ENCODE data around the gene TTC19. TPM values are rescaled to one million over a fixed set of nuclear protein-coding genes. Genes with fewer than 3 reads are reported as not detected.
A peak's percentile ranks its signal among the peaks of the same experiment; 100 is the strongest.

TTC19 gene
- total RNA-seq, 1 experiment from 2014 or later = 60.3 TPM

DNA sequence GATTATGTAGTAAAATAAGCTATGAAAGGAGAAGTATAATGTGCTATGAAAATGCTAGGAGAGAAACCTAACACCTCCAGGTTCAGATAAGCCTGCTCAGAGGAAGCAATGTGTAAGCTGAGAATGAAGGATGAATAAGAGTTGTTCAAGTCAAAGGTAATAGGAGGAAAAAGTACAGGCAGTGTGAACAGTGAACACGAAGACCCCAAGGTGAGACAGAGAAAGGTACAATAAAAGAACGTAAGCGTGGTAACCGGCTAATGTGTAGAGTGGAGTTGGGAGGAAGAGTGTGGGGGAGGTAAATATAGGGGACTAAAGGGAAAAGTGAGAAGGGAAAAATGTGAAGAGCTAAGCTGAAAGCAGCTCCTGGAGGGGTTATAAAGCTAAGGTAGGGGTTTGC is 74.2 kb downstream of the TTC19 start:
- H4K20me1 ChIP-seq (ENCODE audit: insufficient read depth, low read depth, low read length) = no peaks in the 10 kb centered on the region
- no peak overlapping the region for H3K9ac ChIP-seq (ENCODE audit: low read length)
- no peak overlapping the region for H3K4me3 ChIP-seq (ENCODE audit: low read length)
- no peaks in the 10 kb centered on the region for H3K9me3 ChIP-seq (ENCODE audit: low read length)
- H3K36me3 ChIP-seq (ENCODE audit: insufficient read depth, low read length) = peaks cover 49% of the 10 kb centered on the region; the same call in 1 of the 2 replicates
- H3K4me1 ChIP-seq (ENCODE audit: low read length) = peaks cover 15% of the 10 kb centered on the region
- H3K27me3 ChIP-seq (ENCODE audit: low read length) = no peaks in the 10 kb centered on the region
- no peaks in the 10 kb centered on the region; the same call in 1 of the 2 replicates for H3K79me2 ChIP-seq (ENCODE audit: low read length)
- DNase-seq = peak; percentile 46
- no peaks in the 10 kb centered on the region for H3K9me2 ChIP-seq (replicated peaks; ENCODE audit: insufficient read depth, low read length)
- peak overlapping the region; percentile 59 for H3K27ac ChIP-seq (ENCODE audit: low read length)
- H2AFZ ChIP-seq (ENCODE audit: low read length) = no peak overlapping the region
- peak overlapping the region; percentile 44 for H3K4me2 ChIP-seq (ENCODE audit: low read depth, low read length, poor library complexity, severe bottlenecking)

- Histone ChIP-seq H3K27me3 (ENCODE audit: low read length) (no peaks in the 10 kb centered on the region), H3K9ac (ENCODE audit: low read length) (no peak overlapping the region), H3K27ac (ENCODE audit: low read length) (peak overlapping the region; percentile 59), H3K4me3 (ENCODE audit: low read length) (no peak overlapping the region), H3K9me2 (replicated peaks; ENCODE audit: insufficient read depth, low read length) (no peaks in the 10 kb centered on the region), H3K36me3 (ENCODE audit: insufficient read depth, low read length) (peaks cover 50% of the 10 kb centered on the region; the same call in 1 of the 2 replicates), H4K20me1 (ENCODE audit: insufficient read depth, low read depth, low read length) (no peaks in the 10 kb centered on the region), H3K79me2 (ENCODE audit: low read length) (no peaks in the 10 kb centered on the region; the same call in 1 of the 2 replicates), H2AFZ (ENCODE audit: low read length) (no peak overlapping the region), H3K4me2 (ENCODE audit: low read depth, low read length, poor library complexity, severe bottlenecking) (no peak overlapping the region), H3K4me1 (ENCODE audit: low read length) (peaks cover 15% of the 10 kb centered on the region), H3K9me3 (ENCODE audit: low read length) (no peaks in the 10 kb centered on the region)
- no peak for DNase-seq
Observed at GRCh38 chr17:16074423-16074822, 74.8 kb downstream of the TTC19 start.

- Histone ChIP-seq H3K9ac (ENCODE audit: low read length) (no peak overlapping the region), H3K9me3 (ENCODE audit: low read length) (no peaks in the 10 kb centered on the region), H3K36me3 (ENCODE audit: insufficient read depth, low read length) (peaks cover 47% of the 10 kb centered on the region; the same call in 1 of the 2 replicates), H4K20me1 (ENCODE audit: insufficient read depth, low read depth, low read length) (no peaks in the 10 kb centered on the region), H3K4me2 (ENCODE audit: low read depth, low read length, poor library complexity, severe bottlenecking) (no peak overlapping the region), H3K4me3 (ENCODE audit: low read length) (no peak overlapping the region), H2AFZ (ENCODE audit: low read length) (no peak overlapping the region), H3K4me1 (ENCODE audit: low read length) (peaks cover 15% of the 10 kb centered on the region), H3K27ac (ENCODE audit: low read length) (no peak overlapping the region), H3K79me2 (ENCODE audit: low read length) (no peaks in the 10 kb centered on the region; the same call in 1 of the 2 replicates), H3K9me2 (replicated peaks; ENCODE audit: insufficient read depth, low read length) (no peaks in the 10 kb centered on the region), H3K27me3 (ENCODE audit: low read length) (no peaks in the 10 kb centered on the region)
- no peak for DNase-seq
Observed at GRCh38 chr17:16075949-16076348, 76.3 kb downstream of the TTC19 start.

Other genes starting within 250 kb of the TTC19 start
- gene ADORA2B, start 54.7 kb upstream of the TTC19 start, total RNA-seq (2014; rRNA removed; shearing (Covaris generic); ENCODE audit: low replicate concordance) = not detected in 2 replicates
- gene ZSWIM7, start 120 bp upstream of the TTC19 start, total RNA-seq (2014; rRNA removed; shearing (Covaris generic); ENCODE audit: low replicate concordance) = 41.0 and 55.1 TPM in 2 replicates
- 95.2 and 127 TPM in 2 replicates for gene NCOR1, start 215.7 kb downstream of the TTC19 start, total RNA-seq (2014; rRNA removed; shearing (Covaris generic); ENCODE audit: low replicate concordance)
- gene PIGL, start 217.4 kb downstream of the TTC19 start, total RNA-seq (2014; rRNA removed; shearing (Covaris generic); ENCODE audit: low replicate concordance) = 43.4 and 48.2 TPM in 2 replicates